Panc1 (cell line): ENCODE measurements around the gene USP11. TPM values are rescaled to one million over a fixed set of nuclear protein-coding genes. Genes with fewer than 3 reads are reported as not detected.

Experiments used
- ATAC-seq: fragments of 200-7000 bp; cut with Tn5 transposase; 2 replicates; pipeline ENCODE4 v1.9.1; 2020; ENCODE audit warnings: mild to moderate bottlenecking, moderate library complexity
- BruUV-seq: library from RNA; stranded (reverse); fragments of 400-500 nt; replicated peaks from 2 replicates; lab custom pipeline; 2021; lab: Mats Ljungman, UMichigan
- CTCF ChIA-PET: fragments of 300-600 bp; sonication (Branson Sonifier 250); formaldehyde crosslinking; loops from one replicate; lab custom pipeline; 2022; ENCODE audit warnings: antibody characterized with exemption; lab: Charles Lee
- POLR2A ChIA-PET: fragments of 300-600 bp; sonication (Branson Sonifier 250); formaldehyde crosslinking; loops from one replicate; lab custom pipeline; 2022; ENCODE audit warnings: antibody characterized with exemption; lab: Charles Lee
- DNase-seq: peaks from one replicate; pipeline ENCODE4 v3.0.0-alpha.2; 2010; ENCODE audit warnings: low read depth, low spot score
- H3K27ac ChIP-seq: 2 replicates; pipeline ENCODE4 v1.5.1; 2011; ENCODE audit warnings: mild to moderate bottlenecking, low read length, inconsistent platforms
- H3K27me3 ChIP-seq: fragments of 200-500 bp; sonication (Bioruptor generic); 2 replicates; pipeline ENCODE4 v1.6.0; 2014; ENCODE audit warnings: low read length, inconsistent platforms; ENCODE audit not compliant: control insufficient read depth, insufficient read depth
- H3K36me3 ChIP-seq: fragments of 200-500 bp; sonication (Bioruptor generic); 2 replicates; pipeline ENCODE4 v1.5.1; 2014; ENCODE audit warnings: inconsistent platforms, mild to moderate bottlenecking, low read length, moderate library complexity; ENCODE audit not compliant: control insufficient read depth, insufficient read depth
- H3K4me1 ChIP-seq: 2 replicates; pipeline ENCODE4 v1.5.1; 2011; ENCODE audit warnings: inconsistent platforms, mild to moderate bottlenecking, low read length, moderate library complexity; ENCODE audit not compliant: control insufficient read depth, insufficient read depth
- H3K4me3 ChIP-seq, 2 experiments: 2 replicates each; pipeline ENCODE4 v1.5.1; 2011 to 2012; ENCODE audit warnings: low read depth in 2 of 2, low read length in 2 of 2, mild to moderate bottlenecking in 2 of 2, inconsistent platforms in 1 of 2, moderate library complexity in 1 of 2
- H3K9me3 ChIP-seq: fragments of 200-500 bp; sonication (Bioruptor generic); 2 replicates; pipeline ENCODE4 v1.5.1; 2014; ENCODE audit warnings: low read depth, mild to moderate bottlenecking, inconsistent platforms, low read length, moderate library complexity; ENCODE audit not compliant: control insufficient read depth, insufficient read depth
- POLR2AphosphoS5 ChIP-seq: IDR thresholded peaks from 2 replicates; pipeline ENCODE4 v1.6.1; 2012; ENCODE audit warnings: mild to moderate bottlenecking, low read depth, low read length, moderate library complexity
- SIN3A ChIP-seq: IDR thresholded peaks from 2 replicates; pipeline ENCODE4 v1.6.1; 2012; ENCODE audit warnings: low read depth, mild to moderate bottlenecking, low read length, moderate library complexity, borderline replicate concordance; ENCODE audit not compliant: insufficient read depth
- TCF7L2 ChIP-seq: IDR thresholded peaks from 2 replicates; pipeline ENCODE4 v1.6.1; 2011; ENCODE audit warnings: mild to moderate bottlenecking, low read depth, low read length, inconsistent platforms
- in situ Hi-C: cut with HindIII; loops from 2 replicates; pipeline ENCODE4 v1.10.0; 2016; ENCODE audit warnings: low sequenced_read_pairs, low pct_unique_long_range_greater_than_20kb
- intact Hi-C: fragments of 100-400 bp; cut with micrococcal nuclease; formaldehyde crosslinking; loops from one replicate; pipeline ENCODE4 v1.10.0; 2022; ENCODE audit not compliant: unreplicated experiment
- total RNA-seq: library from RNA; stranded (reverse); gene quantifications from one replicate; pipeline ENCODE4 v1.2.1, GENCODE V29; 2021; ENCODE audit not compliant: unreplicated experiment
- TF ChIP-seq, protein P1 (sequence below), 2 experiments: IDR thresholded peaks; 2 replicates each; pipeline ENCODE4 v1.6.1; 2011 to 2012; ENCODE audit warnings: low read depth in 2 of 2, control low read depth in 1 of 2, low read length in 1 of 2, mild to moderate bottlenecking in 1 of 2, moderate library complexity in 1 of 2; ENCODE audit not compliant: insufficient read depth in 1 of 2
- TF ChIP-seq, protein P2 (sequence below): fragments of 450-650 bp; IDR thresholded peaks from 2 replicates; pipeline ENCODE4 v1.5.1; 2017; ENCODE audit warnings: mild to moderate bottlenecking

Gene USP11
- total RNA-seq, 1 experiment from 2014 or later = 82.4 TPM

DNA sequence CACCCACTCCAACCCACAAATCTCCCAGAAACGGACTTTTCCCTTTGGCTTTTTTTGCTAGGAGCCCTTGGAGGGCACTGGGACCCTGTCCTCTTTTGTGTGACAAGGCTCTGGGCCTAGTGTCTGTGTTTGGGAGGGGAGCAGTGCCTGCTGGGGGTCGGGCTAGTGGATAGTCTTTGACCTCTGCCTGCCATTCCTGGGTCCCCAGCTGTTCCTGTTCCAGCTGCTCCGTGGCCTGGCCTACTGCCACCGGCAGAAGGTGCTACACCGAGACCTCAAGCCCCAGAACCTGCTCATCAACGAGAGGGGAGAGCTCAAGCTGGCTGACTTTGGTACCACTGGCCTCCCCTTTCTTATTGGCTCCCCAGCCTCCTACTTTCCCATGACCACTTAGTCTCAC lies 6.7 kb upstream of the USP11 start:
- BruUV-seq = no TSS peak
- Histone ChIP-seq H3K4me3 (no peak overlapping the region), H3K4me1 (no peaks in the 10 kb centered on the region), H3K9me3 (no peaks in the 10 kb centered on the region), H3K27me3 (no peaks in the 10 kb centered on the region), H3K36me3 (peaks cover 25% of the 10 kb centered on the region), H3K27ac (no peak overlapping the region)
- ChIA-PET CTCF (no interaction called here), POLR2A (no interaction called here)
- DNase-seq (no peak), ATAC-seq (no peak)
- TF ChIP-seq SIN3A (no peak), TCF7L2 (no peak), POLR2AphosphoS5 (no peak)
- TF ChIP-seq, protein P1, sequence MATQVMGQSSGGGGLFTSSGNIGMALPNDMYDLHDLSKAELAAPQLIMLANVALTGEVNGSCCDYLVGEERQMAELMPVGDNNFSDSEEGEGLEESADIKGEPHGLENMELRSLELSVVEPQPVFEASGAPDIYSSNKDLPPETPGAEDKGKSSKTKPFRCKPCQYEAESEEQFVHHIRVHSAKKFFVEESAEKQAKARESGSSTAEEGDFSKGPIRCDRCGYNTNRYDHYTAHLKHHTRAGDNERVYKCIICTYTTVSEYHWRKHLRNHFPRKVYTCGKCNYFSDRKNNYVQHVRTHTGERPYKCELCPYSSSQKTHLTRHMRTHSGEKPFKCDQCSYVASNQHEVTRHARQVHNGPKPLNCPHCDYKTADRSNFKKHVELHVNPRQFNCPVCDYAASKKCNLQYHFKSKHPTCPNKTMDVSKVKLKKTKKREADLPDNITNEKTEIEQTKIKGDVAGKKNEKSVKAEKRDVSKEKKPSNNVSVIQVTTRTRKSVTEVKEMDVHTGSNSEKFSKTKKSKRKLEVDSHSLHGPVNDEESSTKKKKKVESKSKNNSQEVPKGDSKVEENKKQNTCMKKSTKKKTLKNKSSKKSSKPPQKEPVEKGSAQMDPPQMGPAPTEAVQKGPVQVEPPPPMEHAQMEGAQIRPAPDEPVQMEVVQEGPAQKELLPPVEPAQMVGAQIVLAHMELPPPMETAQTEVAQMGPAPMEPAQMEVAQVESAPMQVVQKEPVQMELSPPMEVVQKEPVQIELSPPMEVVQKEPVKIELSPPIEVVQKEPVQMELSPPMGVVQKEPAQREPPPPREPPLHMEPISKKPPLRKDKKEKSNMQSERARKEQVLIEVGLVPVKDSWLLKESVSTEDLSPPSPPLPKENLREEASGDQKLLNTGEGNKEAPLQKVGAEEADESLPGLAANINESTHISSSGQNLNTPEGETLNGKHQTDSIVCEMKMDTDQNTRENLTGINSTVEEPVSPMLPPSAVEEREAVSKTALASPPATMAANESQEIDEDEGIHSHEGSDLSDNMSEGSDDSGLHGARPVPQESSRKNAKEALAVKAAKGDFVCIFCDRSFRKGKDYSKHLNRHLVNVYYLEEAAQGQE (IDR thresholded peaks at IDR 0.05; ENCODE audit: insufficient read depth in 1 of 2, low read depth in 2 of 2, low read length in 1 of 2) = no peak
- TF ChIP-seq, protein P2, sequence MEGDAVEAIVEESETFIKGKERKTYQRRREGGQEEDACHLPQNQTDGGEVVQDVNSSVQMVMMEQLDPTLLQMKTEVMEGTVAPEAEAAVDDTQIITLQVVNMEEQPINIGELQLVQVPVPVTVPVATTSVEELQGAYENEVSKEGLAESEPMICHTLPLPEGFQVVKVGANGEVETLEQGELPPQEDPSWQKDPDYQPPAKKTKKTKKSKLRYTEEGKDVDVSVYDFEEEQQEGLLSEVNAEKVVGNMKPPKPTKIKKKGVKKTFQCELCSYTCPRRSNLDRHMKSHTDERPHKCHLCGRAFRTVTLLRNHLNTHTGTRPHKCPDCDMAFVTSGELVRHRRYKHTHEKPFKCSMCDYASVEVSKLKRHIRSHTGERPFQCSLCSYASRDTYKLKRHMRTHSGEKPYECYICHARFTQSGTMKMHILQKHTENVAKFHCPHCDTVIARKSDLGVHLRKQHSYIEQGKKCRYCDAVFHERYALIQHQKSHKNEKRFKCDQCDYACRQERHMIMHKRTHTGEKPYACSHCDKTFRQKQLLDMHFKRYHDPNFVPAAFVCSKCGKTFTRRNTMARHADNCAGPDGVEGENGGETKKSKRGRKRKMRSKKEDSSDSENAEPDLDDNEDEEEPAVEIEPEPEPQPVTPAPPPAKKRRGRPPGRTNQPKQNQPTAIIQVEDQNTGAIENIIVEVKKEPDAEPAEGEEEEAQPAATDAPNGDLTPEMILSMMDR = no peak
- intact Hi-C loops = no loop called here
- in situ Hi-C loops = no loop called here

DNA sequence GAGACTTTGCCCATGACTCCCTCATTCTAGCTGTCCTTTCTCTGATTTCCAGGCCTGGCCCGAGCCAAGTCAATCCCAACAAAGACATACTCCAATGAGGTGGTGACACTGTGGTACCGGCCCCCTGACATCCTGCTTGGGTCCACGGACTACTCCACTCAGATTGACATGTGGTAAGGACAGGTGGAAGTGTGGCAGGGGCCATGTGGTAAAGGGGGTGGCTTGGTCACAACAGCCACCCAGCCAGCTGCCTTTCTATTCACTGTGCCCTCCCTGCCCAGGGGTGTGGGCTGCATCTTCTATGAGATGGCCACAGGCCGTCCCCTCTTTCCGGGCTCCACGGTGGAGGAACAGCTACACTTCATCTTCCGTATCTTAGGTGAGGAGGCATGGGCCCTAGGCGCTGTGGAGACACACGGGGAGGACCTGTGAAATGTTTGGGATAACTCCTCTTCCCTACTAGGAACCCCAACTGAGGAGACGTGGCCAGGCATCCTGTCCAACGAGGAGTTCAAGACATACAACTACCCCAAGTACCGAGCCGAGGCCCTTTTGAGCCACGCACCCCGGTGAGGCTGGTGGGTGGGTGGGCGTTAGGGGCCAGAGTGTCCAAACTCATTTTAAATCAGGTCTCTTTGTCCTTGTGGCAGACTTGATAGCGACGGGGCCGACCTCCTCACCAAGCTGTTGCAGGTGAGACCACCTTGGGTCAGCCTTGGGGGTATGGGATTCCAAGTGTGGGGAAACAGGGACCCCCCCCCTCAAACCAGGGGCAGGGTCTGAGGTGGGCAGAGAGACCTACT lies 6.1 kb upstream of the USP11 start:
- Histone ChIP-seq H3K27me3 (no peaks in the 10 kb centered on the region), H3K4me1 (no peaks in the 10 kb centered on the region), H3K4me3 (no peak overlapping the region), H3K27ac (no peak overlapping the region), H3K9me3 (no peaks in the 10 kb centered on the region), H3K36me3 (peaks cover 25% of the 10 kb centered on the region)
- in situ Hi-C loops = no loop called here
- no TSS peak for BruUV-seq
- CTCF ChIA-PET = no interaction called here
- POLR2A ChIA-PET = no interaction called here
- ATAC-seq (no peak), DNase-seq (no peak)
- intact Hi-C loops = no loop called here
- TF ChIP-seq, protein P2 = no peak
- TF ChIP-seq POLR2AphosphoS5 (no peak), SIN3A (no peak), TCF7L2 (no peak)
- TF ChIP-seq, protein P1 (IDR thresholded peaks at IDR 0.05; ENCODE audit: insufficient read depth in 1 of 2, low read depth in 2 of 2, low read length in 1 of 2) = no peak
